GM12865 (cell line): ENCODE data around the gene PLEKHG7.

Experiments used
- DNase-seq: peaks from one replicate; pipeline ENCODE4 v3.0.0; 2010; ENCODE audit warnings: low read depth
- H3K4me3 ChIP-seq: 2 replicates; pipeline ENCODE4 v1.5.1; 2011; ENCODE audit warnings: mild to moderate bottlenecking, low read depth, low read length, control low read depth
- CTCF ChIP-seq: IDR thresholded peaks from 2 replicates; pipeline ENCODE4 v1.5.1; 2011; ENCODE audit warnings: low read length, control low read depth, low read depth, inconsistent platforms; ENCODE audit not compliant: insufficient read depth; ENCODE audit errors: missing control alignments

The PLEKHG7 gene

DNA sequence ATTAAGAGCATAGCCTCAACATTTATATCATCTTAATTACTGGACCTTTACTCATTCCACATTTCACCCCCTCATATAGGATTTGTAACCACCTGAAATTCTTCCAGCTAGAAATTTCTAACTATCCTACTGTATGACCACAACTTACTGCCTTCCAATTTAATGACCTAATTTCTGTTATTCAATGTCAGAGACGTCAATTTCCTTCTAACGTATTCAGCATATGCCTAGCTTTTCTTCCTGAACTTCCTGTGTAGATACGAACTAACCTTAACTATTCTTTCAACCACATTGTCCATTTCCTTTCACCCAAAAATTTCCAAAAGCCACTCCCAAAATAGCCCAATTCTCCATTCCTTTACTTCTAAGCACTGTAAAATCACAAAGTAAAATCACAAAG, 118.4 kb downstream of the PLEKHG7 start:
- DNase-seq = no peak
- H3K4me3 ChIP-seq = no peak overlapping the region
- no peak for TF ChIP-seq CTCF
